ENCODE data around the gene CHMP2A. TPM values are rescaled to one million over a fixed set of nuclear protein-coding genes. Genes with fewer than 3 reads are reported as not detected.

Gene CHMP2A
- total RNA-seq, 1 donor from 2014 or later: 108 TPM

- Mint-ChIP-seq H3K27me3 (ENCODE audit: unreplicated experiment) (peaks cover 29% of the 10 kb centered on the region), H3K36me3 (ENCODE audit: unreplicated experiment) (no peaks in the 10 kb centered on the region), H3K9me3 (ENCODE audit: unreplicated experiment) (peaks cover 16% of the 10 kb centered on the region), H3K4me1 (ENCODE audit: low read depth, unreplicated experiment) (peaks cover 16% of the 10 kb centered on the region), H3K4me3 (ENCODE audit: unreplicated experiment) (peak overlapping the region; percentile 82), H3K27ac (ENCODE audit: unreplicated experiment) (peak overlapping the region; percentile 91)
- no peak for TF ChIP-seq CTCF (IDR thresholded peaks at IDR 0.05; ENCODE audit: partially characterized antibody, unreplicated experiment)
- DNase-seq: no peak
These were observed 39.6 kb downstream of the CHMP2A start for GRCh38 chr19:58515259-58515658.

DNA sequence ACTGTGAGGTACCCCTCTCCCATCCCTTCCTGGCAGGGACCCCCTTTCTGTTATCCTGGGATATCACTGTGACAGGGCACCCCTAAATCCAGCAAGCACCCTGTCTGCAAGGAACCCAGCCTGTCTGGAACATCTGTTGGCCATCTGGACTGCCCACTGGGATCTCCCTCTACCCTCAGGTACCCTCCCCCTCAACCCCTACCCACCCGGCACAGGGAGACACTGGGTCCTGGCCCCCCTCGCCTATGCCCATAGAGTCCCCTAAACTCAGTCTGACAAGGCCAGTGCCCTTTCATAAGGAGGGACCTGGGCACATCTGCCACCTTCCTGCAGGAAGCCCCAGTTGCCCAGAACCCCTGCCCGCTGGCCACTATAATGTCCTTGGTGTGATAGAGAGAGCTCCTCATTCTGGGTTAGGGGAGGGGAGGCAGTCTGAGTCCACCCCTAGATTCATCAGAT lies 40.3 kb downstream of the CHMP2A start:
- no peak for DNase-seq
- Mint-ChIP-seq H3K4me1 (ENCODE audit: low read depth, unreplicated experiment) (peaks cover 14% of the 10 kb centered on the region), H3K36me3 (ENCODE audit: unreplicated experiment) (no peaks in the 10 kb centered on the region), H3K27ac (ENCODE audit: unreplicated experiment) (peak overlapping the region; percentile 92), H3K27me3 (ENCODE audit: unreplicated experiment) (peaks cover 25% of the 10 kb centered on the region), H3K4me3 (ENCODE audit: unreplicated experiment) (peak overlapping the region; percentile 81), H3K9me3 (ENCODE audit: unreplicated experiment) (peaks cover 13% of the 10 kb centered on the region)
- TF ChIP-seq CTCF (IDR thresholded peaks at IDR 0.05; ENCODE audit: partially characterized antibody, unreplicated experiment): no peak

DNA sequence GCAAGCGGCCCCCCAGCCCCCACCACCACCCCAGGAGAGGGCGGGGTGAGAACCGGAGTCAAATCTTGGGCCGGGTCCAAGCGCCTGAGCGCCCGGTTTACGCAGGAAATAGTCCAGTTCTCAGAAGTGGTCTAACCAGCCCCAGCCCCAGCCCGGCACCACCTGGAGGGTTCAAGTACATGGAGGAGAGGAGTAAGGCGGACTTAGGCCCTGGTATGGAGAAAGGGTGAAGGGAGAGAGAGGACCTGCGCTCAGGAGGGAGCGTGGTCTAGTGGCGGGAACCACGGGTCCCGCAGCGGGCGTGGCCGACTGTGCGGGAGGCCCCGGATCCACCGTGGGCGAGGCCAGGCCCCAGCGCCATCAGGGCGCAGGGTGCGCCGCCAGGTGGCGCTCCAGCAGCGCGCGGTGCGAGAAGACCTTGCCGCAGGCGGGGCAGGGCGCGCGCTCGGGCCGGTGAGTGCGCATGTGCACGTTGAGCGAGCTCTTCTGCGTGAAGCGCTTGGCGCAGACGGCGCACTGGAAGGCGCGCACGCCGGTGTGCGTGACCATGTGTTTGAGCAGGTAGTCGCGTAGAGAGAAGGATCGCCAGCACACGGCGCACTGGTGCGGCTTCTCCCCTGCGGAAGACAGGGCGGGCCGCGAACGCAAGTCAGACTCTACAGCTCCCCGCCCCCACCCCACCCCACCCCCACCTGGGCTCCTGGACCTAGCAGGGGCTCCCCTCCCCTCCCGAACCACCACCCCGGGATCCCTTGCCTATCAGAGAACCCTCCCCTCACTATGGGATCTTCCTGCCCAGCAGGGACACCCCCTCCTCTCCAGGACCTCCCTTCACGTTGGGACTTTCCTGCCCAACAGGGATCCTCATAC lies 41.0 kb downstream of the CHMP2A start:
- Mint-ChIP-seq H3K36me3 (ENCODE audit: unreplicated experiment) (no peaks in the 10 kb centered on the region), H3K4me3 (ENCODE audit: unreplicated experiment) (peak overlapping the region; percentile 83), H3K9me3 (ENCODE audit: unreplicated experiment) (peaks cover 9% of the 10 kb centered on the region), H3K27me3 (ENCODE audit: unreplicated experiment) (peaks cover 21% of the 10 kb centered on the region), H3K27ac (ENCODE audit: unreplicated experiment) (peak overlapping the region; percentile 92), H3K4me1 (ENCODE audit: low read depth, unreplicated experiment) (peaks cover 14% of the 10 kb centered on the region)
- DNase-seq: peak; percentile 98
- TF ChIP-seq CTCF (IDR thresholded peaks at IDR 0.05; ENCODE audit: partially characterized antibody, unreplicated experiment): peak; percentile 97

GRCh38 chr19:58513213-58513693 lies 41.7 kb downstream of the CHMP2A start:
- H3K27me3 Mint-ChIP-seq (ENCODE audit: unreplicated experiment): peaks cover 15% of the 10 kb centered on the region

More at GRCh38 chr19:58513213-58513693, 41.7 kb downstream of the CHMP2A start:
- Mint-ChIP-seq H3K27ac (ENCODE audit: unreplicated experiment) (no peak overlapping the region), H3K4me1 (ENCODE audit: low read depth, unreplicated experiment) (peaks cover 12% of the 10 kb centered on the region), H3K36me3 (ENCODE audit: unreplicated experiment) (no peaks in the 10 kb centered on the region), H3K9me3 (ENCODE audit: unreplicated experiment) (peaks cover 8% of the 10 kb centered on the region), H3K4me3 (ENCODE audit: unreplicated experiment) (no peak overlapping the region)
- TF ChIP-seq CTCF (IDR thresholded peaks at IDR 0.05; ENCODE audit: partially characterized antibody, unreplicated experiment): no peak
- DNase-seq: no peak

Data from glutamatergic neuron (in vitro differentiated cells).